Keratinocyte (primary cell): Measurements from ENCODE around the gene MRPL45. TPM values are rescaled to one million over a fixed set of nuclear protein-coding genes. Genes with fewer than 3 reads are reported as not detected.

Source experiments
- DNase-seq: peaks from one replicate; pipeline ENCODE4 v3.0.0-alpha.2; 2011; ENCODE audit warnings: low read depth, missing footprints, low spot score
- FAIRE-seq: peaks from 2 replicates; lab custom pipeline; 2011; peaks lifted over from hg19 to GRCh38; lab: Jason Lieb, UNC
- H2AFZ ChIP-seq: 2 replicates; pipeline ENCODE4 v1.6.0; 2012; ENCODE audit warnings: low read length, control low read depth, inconsistent platforms; ENCODE audit not compliant: control insufficient read depth
- H3K27ac ChIP-seq: 2 replicates; pipeline ENCODE4 v1.5.1; 2011; ENCODE audit warnings: low read length; ENCODE audit not compliant: control insufficient read depth, insufficient read depth
- H3K27me3 ChIP-seq: 3 replicates; pipeline ENCODE4 v1.6.0; 2011; ENCODE audit warnings: low read length; ENCODE audit not compliant: control insufficient read depth, insufficient read depth; ENCODE audit errors: extremely low read depth
- H3K36me3 ChIP-seq, 2 experiments: 2 replicates in 1 of 2; 3 replicates in 1 of 2; pipeline ENCODE4 v1.5.1; 2011; ENCODE audit warnings: low read length in 2 of 2, mild to moderate bottlenecking in 1 of 2; ENCODE audit not compliant: control insufficient read depth in 2 of 2, insufficient read depth in 2 of 2; ENCODE audit errors: extremely low read depth in 1 of 2
- H3K4me1 ChIP-seq: 3 replicates; pipeline ENCODE4 v1.5.1; 2011; ENCODE audit warnings: low read length; ENCODE audit not compliant: control insufficient read depth, insufficient read depth; ENCODE audit errors: extremely low read depth
- H3K4me2 ChIP-seq: 3 replicates; pipeline ENCODE4 v1.6.0; 2011; ENCODE audit warnings: low read depth, low read length; ENCODE audit not compliant: control insufficient read depth, insufficient read depth; ENCODE audit errors: extremely low read depth
- H3K4me3 ChIP-seq, 3 experiments: fragments of 200-600 bp in 1 of 3; sonication (generic) in 1 of 3; 2 replicates in 2 of 3; 3 replicates in 1 of 3; pipeline ENCODE4 v1.5.1; 2011 to 2016; ENCODE audit warnings: low read length in 3 of 3, mild to moderate bottlenecking in 3 of 3, control low read depth in 2 of 3, inconsistent platforms in 1 of 3, low read depth in 1 of 3, mixed read lengths in 1 of 3, mixed run types in 1 of 3, moderate library complexity in 1 of 3; ENCODE audit not compliant: control insufficient read depth in 2 of 3, insufficient read depth in 2 of 3; ENCODE audit errors: extremely low read depth in 1 of 3
- H3K79me2 ChIP-seq: 2 replicates; pipeline ENCODE4 v1.6.0; 2012; ENCODE audit warnings: low read length; ENCODE audit not compliant: control insufficient read depth, insufficient read depth
- H3K9ac ChIP-seq: 3 replicates; pipeline ENCODE4 v1.6.0; 2011; ENCODE audit warnings: low read length; ENCODE audit not compliant: control insufficient read depth, insufficient read depth; ENCODE audit errors: extremely low read depth
- H3K9me1 ChIP-seq: 3 replicates; pipeline ENCODE4 v1.6.0; 2011; ENCODE audit warnings: low read length; ENCODE audit not compliant: control insufficient read depth, insufficient read depth; ENCODE audit errors: extremely low read depth
- H3K9me3 ChIP-seq: 2 replicates; pipeline ENCODE4 v1.5.1; 2012; ENCODE audit warnings: low read depth, low read length; ENCODE audit not compliant: control insufficient read depth
- H4K20me1 ChIP-seq: 3 replicates; pipeline ENCODE4 v1.6.0; 2011; ENCODE audit warnings: low read length; ENCODE audit not compliant: control insufficient read depth, insufficient read depth; ENCODE audit errors: extremely low read depth
- EZH2 ChIP-seq: IDR thresholded peaks from one replicate; pipeline ENCODE4 v1.6.1; 2012; ENCODE audit warnings: inconsistent platforms, mild to moderate bottlenecking, low read length, moderate library complexity
- dilution Hi-C: fragments of 300-500 bp; cut with MboI; formaldehyde crosslinking; loops from one replicate; pipeline ENCODE4 v1.7.0; 2020; ENCODE audit warnings: low sequenced_read_pairs; ENCODE audit not compliant: extremely low pct_ligation_motif_present
- polyA plus RNA-seq, 5 experiments: library from polyadenylated mRNA; depleted of rRNA in 3 of 5; stranded (reverse) in 3 of 5; stranded (forward) in 1 of 5; unstranded in 1 of 5; fragments of >200 nt; gene quantifications; 1 replicate in 1 of 5; 2 replicates in 3 of 5; 3 replicates in 1 of 5; pipeline versions ENCODE4 v1.2.1 to v1.2.3, GENCODE V29; 2011 to 2012; ENCODE audit warnings: missing spikeins in 2 of 5, low read depth in 1 of 5, low replicate concordance in 1 of 5
- TF ChIP-seq, protein P1 (sequence below), 3 experiments: IDR thresholded peaks in 1 of 3; conservative IDR thresholded peaks in 1 of 3; optimal IDR thresholded peaks in 1 of 3; 2 replicates in 2 of 3; 3 replicates in 1 of 3; pipeline versions ENCODE3 to v1.5.1; 2011; ENCODE audit warnings: low read length in 3 of 3, mild to moderate bottlenecking in 3 of 3, moderate library complexity in 2 of 3, control low read depth in 1 of 3, inconsistent platforms in 1 of 3; ENCODE audit not compliant: insufficient read depth in 2 of 3; ENCODE audit errors: extremely low read depth in 1 of 3

Gene MRPL45
- polyA plus RNA-seq, 1 donor (not counting 4 experiments of a cell fraction or from before 2014, with no cell fraction given) = 64.9 TPM

- no peaks in the 10 kb centered on the region for H4K20me1 ChIP-seq
- dilution Hi-C loops = no loop called here
- no peak overlapping the region for H3K27ac ChIP-seq
- FAIRE-seq (no peak), DNase-seq (no peak)
- H3K4me1 ChIP-seq = peaks cover 6% of the 10 kb centered on the region
- H2AFZ ChIP-seq = no peak overlapping the region
- no peak overlapping the region for H3K4me2 ChIP-seq
- H3K36me3 ChIP-seq = peaks cover 6 to 12% of the 10 kb centered on the region in 2 experiments
- no peak for TF ChIP-seq EZH2
- no peak overlapping the region for H3K4me3 ChIP-seq
- no peaks in the 10 kb centered on the region for H3K79me2 ChIP-seq
- no peaks in the 10 kb centered on the region for H3K9me1 ChIP-seq
- no peaks in the 10 kb centered on the region for H3K9me3 ChIP-seq
- no peaks in the 10 kb centered on the region for H3K27me3 ChIP-seq
- no peak overlapping the region for H3K9ac ChIP-seq
Observed at GRCh38 chr17:38325221-38325851, 28.4 kb downstream of the MRPL45 start.

DNA sequence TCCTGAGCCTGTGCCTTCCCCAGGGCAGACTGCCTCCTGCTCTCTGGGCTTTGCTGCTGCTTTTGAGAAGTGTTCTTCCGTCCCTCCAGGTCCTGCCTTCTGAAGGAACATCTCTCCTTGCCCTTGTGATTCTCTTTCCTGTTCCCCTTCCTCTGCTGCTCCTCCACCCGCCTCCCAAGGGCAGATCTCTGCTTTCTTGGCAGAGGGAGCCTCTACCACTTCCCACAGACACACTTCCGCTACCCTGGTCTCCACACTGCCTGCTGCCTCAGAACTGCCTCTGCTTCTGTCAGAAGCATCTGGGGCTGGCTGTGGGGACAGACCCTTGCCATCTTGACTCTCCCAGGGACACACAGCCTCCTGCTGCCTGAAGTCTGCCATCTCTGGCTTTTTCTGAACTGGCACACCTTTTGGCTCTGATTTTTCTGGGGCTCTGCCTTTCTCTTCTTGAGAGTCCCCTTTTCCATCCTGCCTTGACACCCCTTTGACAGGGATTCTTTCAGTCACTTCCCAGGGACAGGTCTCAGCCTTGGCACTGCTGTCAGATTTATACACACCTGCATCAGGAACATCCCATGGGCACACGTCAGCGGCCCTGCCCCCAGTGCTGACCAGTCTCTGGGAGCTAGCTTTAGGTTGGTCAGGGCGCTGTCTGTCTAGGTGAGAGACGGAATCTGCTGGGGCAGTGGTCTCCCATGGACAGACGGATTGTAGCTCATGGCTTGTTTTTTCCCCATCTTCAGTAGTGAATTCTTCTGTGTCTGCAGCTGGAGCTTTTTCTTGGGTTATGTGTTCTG lies 30.2 kb downstream of the MRPL45 start:
- FAIRE-seq (no peak), DNase-seq (no peak)
- no peaks in the 10 kb centered on the region for H4K20me1 ChIP-seq
- no peak overlapping the region for H3K4me2 ChIP-seq
- dilution Hi-C loops = no loop called here
- no peak overlapping the region for H3K4me3 ChIP-seq
- TF ChIP-seq, protein P1, sequence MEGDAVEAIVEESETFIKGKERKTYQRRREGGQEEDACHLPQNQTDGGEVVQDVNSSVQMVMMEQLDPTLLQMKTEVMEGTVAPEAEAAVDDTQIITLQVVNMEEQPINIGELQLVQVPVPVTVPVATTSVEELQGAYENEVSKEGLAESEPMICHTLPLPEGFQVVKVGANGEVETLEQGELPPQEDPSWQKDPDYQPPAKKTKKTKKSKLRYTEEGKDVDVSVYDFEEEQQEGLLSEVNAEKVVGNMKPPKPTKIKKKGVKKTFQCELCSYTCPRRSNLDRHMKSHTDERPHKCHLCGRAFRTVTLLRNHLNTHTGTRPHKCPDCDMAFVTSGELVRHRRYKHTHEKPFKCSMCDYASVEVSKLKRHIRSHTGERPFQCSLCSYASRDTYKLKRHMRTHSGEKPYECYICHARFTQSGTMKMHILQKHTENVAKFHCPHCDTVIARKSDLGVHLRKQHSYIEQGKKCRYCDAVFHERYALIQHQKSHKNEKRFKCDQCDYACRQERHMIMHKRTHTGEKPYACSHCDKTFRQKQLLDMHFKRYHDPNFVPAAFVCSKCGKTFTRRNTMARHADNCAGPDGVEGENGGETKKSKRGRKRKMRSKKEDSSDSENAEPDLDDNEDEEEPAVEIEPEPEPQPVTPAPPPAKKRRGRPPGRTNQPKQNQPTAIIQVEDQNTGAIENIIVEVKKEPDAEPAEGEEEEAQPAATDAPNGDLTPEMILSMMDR (optimal IDR thresholded peaks at IDR 0.05 in 1 of 3, IDR thresholded peaks at IDR 0.05 in 1 of 3, conservative IDR thresholded peaks at IDR 0.05 in 1 of 3; ENCODE audit: extremely low read depth in 1 of 3, insufficient read depth in 2 of 3, low read length in 3 of 3) = no peak
- no peak for TF ChIP-seq EZH2
- H3K27ac ChIP-seq = no peak overlapping the region
- H3K27me3 ChIP-seq = no peaks in the 10 kb centered on the region
- no peak overlapping the region for H3K9ac ChIP-seq
- H3K9me1 ChIP-seq = no peaks in the 10 kb centered on the region
- no peaks in the 10 kb centered on the region for H3K79me2 ChIP-seq
- no peaks in the 10 kb centered on the region for H3K9me3 ChIP-seq
- no peaks in the 10 kb centered on the region for H3K4me1 ChIP-seq
- no peak overlapping the region for H2AFZ ChIP-seq
- H3K36me3 ChIP-seq = peaks cover 4 to 9% of the 10 kb centered on the region in 2 experiments
